ENCODE measurements around the gene DEDD.

DEDD gene

DNA sequence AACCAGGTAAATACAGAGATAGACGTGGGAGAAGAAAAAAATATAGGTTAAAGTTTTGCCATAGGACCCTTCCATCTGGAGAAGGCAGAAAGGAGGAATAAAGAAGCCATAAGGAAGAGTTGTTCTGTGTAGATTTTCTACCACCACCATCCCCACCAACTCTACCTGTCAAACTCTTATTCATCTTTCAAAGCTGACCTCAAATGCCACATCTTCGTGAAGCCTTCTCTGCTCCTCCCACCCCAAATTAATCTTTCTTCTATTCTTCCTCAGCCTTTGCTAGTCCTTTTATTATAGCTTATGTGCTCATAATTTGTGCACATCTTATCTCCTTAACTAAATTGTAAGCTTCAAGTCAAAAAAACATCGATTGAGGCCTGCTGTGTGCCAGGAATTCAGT lies 41.9 kb downstream of the DEDD start:
- DNase-seq, result no peak

DNA sequence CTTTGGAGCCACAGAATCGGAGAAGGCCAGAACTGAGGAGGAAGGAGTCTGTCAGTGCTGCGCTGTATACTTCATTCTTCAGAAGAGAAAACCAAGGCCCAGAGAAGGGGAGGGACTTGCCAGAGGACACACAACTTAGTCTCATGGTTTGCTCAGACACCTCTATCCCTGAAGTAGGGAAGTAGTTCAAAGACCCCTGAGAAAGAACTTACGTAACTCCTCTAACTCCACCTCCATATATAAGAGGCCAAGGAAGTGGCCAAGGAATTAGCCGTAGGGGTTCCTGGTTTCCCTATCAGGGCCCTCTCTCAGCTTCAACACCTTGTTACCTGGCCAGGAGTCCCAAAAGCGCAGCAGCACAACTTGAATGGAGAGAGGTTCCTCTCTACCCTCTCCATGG lies 42.5 kb downstream of the DEDD start:
- no peak for DNase-seq

DNA sequence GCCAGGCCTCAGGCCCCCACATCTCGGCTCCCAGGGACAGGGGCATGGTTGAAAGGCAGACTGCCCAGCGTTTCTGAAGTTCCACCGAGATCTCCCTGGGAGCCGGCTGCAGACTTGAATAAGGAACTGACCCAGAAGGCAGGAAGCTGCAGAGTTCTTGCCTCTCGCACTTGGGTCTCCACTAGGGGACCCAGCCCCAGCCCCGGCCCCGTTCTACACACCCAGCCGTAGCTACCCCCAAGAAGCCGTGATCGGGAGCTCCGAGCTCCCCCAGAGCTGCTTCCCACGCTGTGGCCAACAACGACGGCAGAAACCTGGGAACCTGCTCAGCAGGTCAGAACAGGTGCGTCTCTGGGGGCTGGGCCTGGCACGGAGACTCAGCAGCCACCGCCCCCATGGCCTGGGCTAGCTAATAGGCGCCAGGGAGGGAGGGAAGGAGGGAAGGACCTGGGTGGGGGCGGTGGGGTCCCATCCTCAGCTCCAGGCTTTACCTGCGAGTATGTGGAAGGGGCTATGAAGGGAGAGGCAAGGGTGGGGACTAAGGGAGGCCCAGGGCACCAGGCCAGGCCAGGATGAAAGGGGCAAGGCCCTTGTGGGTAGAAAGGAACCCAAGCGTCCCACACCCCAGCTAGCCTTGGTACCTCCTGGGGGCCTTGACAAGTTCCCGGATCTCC lies 43.1 kb downstream of the DEDD start, which contains the start of gene NECTIN4:
NECTIN4 (minus strand) TSS at position 308 of the 674 bp plus-strand sequence; CDS start at position 46, 262 bp downstream.
- DNase-seq, result no peak

DNA sequence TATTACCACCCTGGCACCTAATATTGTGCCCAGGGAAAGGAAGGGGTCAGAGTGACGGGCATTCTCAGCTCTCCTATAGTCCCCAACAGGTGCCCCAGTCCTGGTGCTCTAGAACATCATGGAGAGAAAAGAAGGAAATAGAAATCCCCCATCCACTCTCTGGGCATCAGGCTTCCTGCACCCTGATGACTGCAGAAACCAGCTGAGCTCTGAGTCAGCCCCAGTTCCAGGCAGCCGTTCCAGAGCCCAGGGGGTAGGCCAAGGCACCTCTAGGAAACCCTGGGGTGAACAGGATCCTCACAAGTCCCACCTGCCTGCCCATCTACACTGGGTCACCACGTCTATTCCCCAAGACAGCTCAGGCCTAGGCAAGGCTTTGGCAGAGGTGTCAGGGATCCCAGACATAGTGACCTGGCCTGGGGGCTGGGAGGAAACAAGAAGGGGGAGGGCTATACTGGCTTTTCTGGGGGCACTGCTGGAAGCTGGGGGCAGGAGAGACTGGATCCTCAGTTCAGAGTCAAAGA lies 43.8 kb downstream of the DEDD start:
- no peak for DNase-seq

- DNase-seq, result no peak
Measured at GRCh38 chr1:161086457-161086856, 46.0 kb downstream of the DEDD start.

GRCh38 chr1:161085165-161085564 lies 47.3 kb downstream of the DEDD start:
- no peak for DNase-seq

- no peak for DNase-seq
Measured at GRCh38 chr1:161084597-161084988, 47.9 kb downstream of the DEDD start.

DNA sequence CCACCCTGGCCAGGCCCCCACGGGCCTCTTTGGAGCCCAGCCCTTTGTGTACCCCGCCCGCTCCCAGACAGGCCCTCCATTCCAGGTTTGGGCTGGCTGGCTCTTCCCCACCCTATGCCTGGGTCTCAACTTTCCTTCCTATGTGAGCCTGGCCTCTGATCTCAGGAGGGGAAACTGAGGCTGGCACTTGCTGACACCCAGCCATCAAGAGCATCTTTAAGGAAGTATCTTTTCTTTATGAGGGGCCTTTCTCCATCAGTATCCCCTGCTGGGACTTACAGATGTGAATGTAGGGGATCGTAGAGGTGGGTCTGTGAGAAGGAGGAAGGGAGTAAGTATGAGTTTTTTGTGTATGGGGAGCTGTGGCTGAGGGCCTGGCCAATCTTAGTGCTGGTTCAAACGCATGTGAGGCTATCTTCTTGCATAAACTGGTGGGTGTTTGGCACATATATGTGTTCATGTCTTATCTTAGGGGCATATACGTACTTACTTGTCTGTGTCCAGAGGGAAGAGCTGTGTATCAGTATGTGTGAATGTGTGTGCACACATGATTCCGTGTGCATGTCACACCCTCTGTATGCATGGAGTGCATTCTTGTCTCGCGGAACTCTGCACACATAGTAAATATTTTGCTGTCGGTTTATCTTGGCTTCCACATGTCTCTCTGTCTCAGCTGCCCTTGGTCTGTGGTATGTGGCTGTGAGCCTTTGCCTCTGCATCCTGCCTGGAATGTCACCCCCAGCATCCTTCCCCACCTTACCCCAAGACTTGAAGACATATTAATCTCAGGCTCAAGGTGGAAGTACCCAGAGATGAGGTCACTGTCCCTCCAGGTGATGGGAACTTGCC lies 48.5 kb downstream of the DEDD start:
- DNase-seq, result no peak

- DNase-seq, result no peak
Measured at GRCh38 chr1:161082996-161083747, 49.3 kb downstream of the DEDD start.

- DNase-seq, result no peak
Measured at GRCh38 chr1:161082483-161082882, 50.0 kb downstream of the DEDD start.

GRCh38 chr1:161081519-161081918 lies 50.9 kb downstream of the DEDD start:
- DNase-seq, result no peak

GRCh38 chr1:161080441-161081405 lies 51.7 kb downstream of the DEDD start:
- no peak for DNase-seq

- no peak for DNase-seq
Measured at GRCh38 chr1:161079436-161080110, 52.9 kb downstream of the DEDD start.

DNA sequence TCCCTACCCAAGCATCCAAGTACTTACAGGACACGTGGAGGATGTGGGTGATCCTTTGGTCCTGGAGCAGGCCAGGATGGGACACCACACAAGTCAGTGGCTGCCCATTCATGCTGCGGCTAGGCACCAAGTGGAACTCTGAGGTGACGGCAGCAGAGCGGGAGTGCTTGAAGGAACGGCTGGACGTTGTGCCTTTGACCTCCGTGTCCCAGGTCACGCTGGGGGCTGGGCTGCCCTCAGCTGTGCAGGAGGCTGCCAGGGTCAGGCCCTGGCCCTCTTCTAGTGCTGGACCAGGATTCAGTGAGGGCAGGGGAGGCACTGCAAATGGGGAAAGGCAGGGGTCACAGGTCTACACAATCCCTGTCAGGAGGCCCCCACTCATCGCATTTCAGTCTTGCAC lies 55.0 kb downstream of the DEDD start:
- no peak for DNase-seq

- DNase-seq, result no peak
Measured at GRCh38 chr1:161076410-161076809, 56.1 kb downstream of the DEDD start.

DNA sequence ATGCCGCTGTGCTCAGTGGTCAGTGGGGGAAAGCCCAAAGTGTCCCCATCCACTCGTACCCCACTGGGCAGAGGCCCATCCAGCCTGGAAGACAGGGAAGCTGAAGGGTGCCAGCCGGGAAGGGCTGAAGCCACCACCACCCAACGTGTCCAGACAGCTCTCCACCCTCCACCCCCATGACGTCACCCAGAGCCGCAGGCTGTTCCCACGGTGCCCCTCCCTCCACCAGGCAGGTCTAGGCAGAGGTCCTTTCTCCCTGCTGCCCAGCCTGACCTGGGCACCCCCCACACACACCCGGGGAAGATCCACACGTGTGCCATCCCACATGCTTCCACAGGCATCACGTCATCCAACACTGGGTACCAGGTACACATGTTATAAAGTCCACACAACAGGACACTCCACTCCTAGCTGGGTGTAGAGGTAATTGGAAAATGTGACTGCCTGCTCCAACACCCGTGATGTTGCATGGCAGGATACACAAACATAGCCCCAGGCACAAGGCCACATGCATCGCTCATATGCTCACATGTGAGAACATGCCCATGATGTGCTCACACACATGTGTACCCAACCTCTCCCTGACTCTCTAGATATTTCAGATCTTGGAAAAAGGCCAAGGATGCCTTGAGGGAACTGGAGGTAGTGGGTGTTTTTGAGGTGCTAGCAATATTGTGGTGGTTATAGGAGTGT lies 57.6 kb downstream of the DEDD start:
- no peak for DNase-seq

- no peak for DNase-seq
Measured at GRCh38 chr1:161073474-161074121, 58.9 kb downstream of the DEDD start.

DNA sequence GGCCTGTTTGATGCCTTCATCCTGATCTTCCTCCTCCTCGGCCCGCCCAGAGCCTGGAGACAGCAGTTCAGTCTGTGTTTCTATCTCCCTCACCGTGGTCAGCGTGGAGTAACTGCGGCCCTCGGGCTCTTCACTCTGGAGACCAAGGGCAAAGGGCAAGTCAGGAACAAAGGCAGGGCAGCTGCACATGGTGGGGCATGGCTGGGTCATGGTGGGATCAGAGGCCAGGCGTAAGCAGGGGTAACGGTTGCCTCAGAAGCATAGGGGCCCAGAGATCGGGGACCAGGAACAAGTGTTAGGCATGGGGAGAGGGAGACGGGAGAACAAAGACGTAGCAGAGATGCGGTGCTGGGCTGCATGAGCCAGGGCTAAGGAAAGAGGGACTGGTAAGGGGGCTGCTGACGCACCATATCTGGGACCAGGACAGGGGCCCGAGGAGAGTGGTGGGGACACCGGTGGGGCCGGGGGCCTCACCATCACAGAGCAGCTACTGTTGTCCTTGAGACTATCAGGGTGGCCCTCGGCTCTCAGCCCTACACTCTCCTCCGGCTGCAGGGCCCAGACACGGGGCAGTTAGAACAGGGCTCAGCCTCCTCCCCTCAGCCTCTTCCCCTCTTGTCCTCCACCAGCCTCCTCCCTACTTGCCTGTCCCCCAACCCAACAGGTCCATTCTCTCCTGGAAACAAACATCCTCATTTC lies 59.6 kb downstream of the DEDD start:
- no peak for DNase-seq

- peak in 3 of 4 experiments; percentile 14 to 39 (median 14) for DNase-seq
Measured at GRCh38 chr1:161071886-161072371, 60.5 kb downstream of the DEDD start.
